MM.1S (cell line): ENCODE measurements around the gene APBB3.

Experiments used
- DNase-seq: peaks from one replicate; pipeline ENCODE4 v3.0.0-alpha.2; 2015
- H2AFZ ChIP-seq: fragments of 300-600 bp; sonication (generic); 2 replicates; pipeline ENCODE4 v1.6.0; 2016; ENCODE audit warnings: antibody characterized with exemption, low read length
- H3F3A ChIP-seq: fragments of 300-600 bp; sonication (generic); 2 replicates; pipeline ENCODE4 v1.6.1; 2016; ENCODE audit warnings: mild to moderate bottlenecking, antibody characterized with exemption, low read length, moderate library complexity, mixed read lengths; ENCODE audit not compliant: insufficient read depth
- H3K27ac ChIP-seq: fragments of 300-600 bp; sonication (generic); 2 replicates; pipeline ENCODE4 v1.5.1; 2016; ENCODE audit warnings: mild to moderate bottlenecking, low read length
- H3K27me3 ChIP-seq: fragments of 300-600 bp; sonication (generic); replicated peaks from 2 replicates; pipeline ENCODE4 v1.6.0; 2016; ENCODE audit warnings: low read length; ENCODE audit not compliant: insufficient read depth
- H3K36me3 ChIP-seq: fragments of 300-600 bp; sonication (generic); replicated peaks from 2 replicates; pipeline ENCODE4 v1.6.1; 2016; ENCODE audit warnings: mild to moderate bottlenecking, low read length, mixed read lengths; ENCODE audit not compliant: insufficient read depth
- H3K4me1 ChIP-seq: fragments of 300-600 bp; sonication (generic); 2 replicates; pipeline ENCODE4 v1.6.1; 2016; ENCODE audit warnings: low read length, mixed read lengths
- H3K4me2 ChIP-seq: fragments of 300-600 bp; sonication (generic); 2 replicates; pipeline ENCODE4 v1.6.0; 2016; ENCODE audit warnings: low read depth, low read length
- H3K4me3 ChIP-seq: fragments of 300-600 bp; sonication (generic); 2 replicates; pipeline ENCODE4 v1.5.1; 2016; ENCODE audit warnings: low read length, mixed read lengths
- H3K79me2 ChIP-seq: fragments of 300-600 bp; sonication (generic); 2 replicates; pipeline ENCODE4 v1.6.1; 2016; ENCODE audit warnings: mixed run types, low read length, mixed read lengths
- H3K9ac ChIP-seq: fragments of 300-600 bp; sonication (generic); 2 replicates; pipeline ENCODE4 v1.6.1; 2016; ENCODE audit warnings: low read length, mixed read lengths
- H3K9me2 ChIP-seq: fragments of 300-600 bp; sonication (generic); replicated peaks from 2 replicates; pipeline ENCODE4 v1.6.1; 2016; ENCODE audit warnings: mild to moderate bottlenecking, low read length, mixed read lengths; ENCODE audit not compliant: insufficient read depth
- H3K9me3 ChIP-seq: fragments of 300-600 bp; sonication (generic); replicated peaks from 2 replicates; pipeline ENCODE4 v1.6.1; 2016; ENCODE audit warnings: mild to moderate bottlenecking, low read length, mixed read lengths; ENCODE audit not compliant: insufficient read depth
- H4K20me1 ChIP-seq: fragments of 300-600 bp; sonication (generic); 2 replicates; pipeline ENCODE4 v1.6.1; 2016; ENCODE audit warnings: mild to moderate bottlenecking, low read length, moderate library complexity, mixed read lengths; ENCODE audit not compliant: insufficient read depth
- CTCF ChIP-seq: fragments of 300-600 bp; sonication (generic); IDR thresholded peaks from 2 replicates; pipeline ENCODE4 v1.5.1; 2016; ENCODE audit warnings: antibody characterized with exemption, low read length, mixed read lengths
- EZH2 ChIP-seq: fragments of 300-600 bp; sonication (generic); optimal IDR thresholded peaks from 2 replicates; pipeline ENCODE3; 2017; ENCODE audit warnings: low read depth, mild to moderate bottlenecking, antibody characterized with exemption, low read length, mixed read lengths
- EZH2phosphoT487 ChIP-seq: fragments of 300-600 bp; sonication (generic); IDR thresholded peaks from 2 replicates; pipeline ENCODE4 v1.6.1; 2018; ENCODE audit warnings: antibody characterized with exemption, low read length

APBB3 gene

GRCh38 chr5:140546851-140547507 is 17.4 kb downstream of the APBB3 start:
- Histone ChIP-seq H3K9me3 (no peaks in the 10 kb centered on the region), H3F3A (no peaks in the 10 kb centered on the region; the same call in none of the 2 replicates), H3K27me3 (no peaks in the 10 kb centered on the region), H3K4me1 (0 out of 2 replicates have a peak, but pooled peaks cover 4% of the 10 kb centered on the region), H3K4me2 (peak overlapping the region; percentile 70; the same call in 1 of the 2 replicates), H3K36me3 (0 out of 2 replicates have a peak, but pooled peaks cover 4% of the 10 kb centered on the region), H3K9me2 (no peaks in the 10 kb centered on the region), H3K9ac (no peak overlapping the region; the same call in 1 of the 2 replicates), H3K79me2 (peaks cover 4% of the 10 kb centered on the region), H2AFZ (0 out of 2 replicates have a peak overlapping the region, but pooled peaks have one; percentile 5), H3K4me3 (peak overlapping the region; percentile 8; the same call in 1 of the 2 replicates), H3K27ac (no peak overlapping the region), H4K20me1 (no peaks in the 10 kb centered on the region)
- DNase-seq, result no peak
- no peak for TF ChIP-seq EZH2
- TF ChIP-seq EZH2phosphoT487, result no peak
- TF ChIP-seq CTCF, result no peak

GRCh38 chr5:140545606-140546005 is 18.8 kb downstream of the APBB3 start:
- Histone ChIP-seq H3K4me3 (no peak overlapping the region), H3K79me2 (no peaks in the 10 kb centered on the region)

GRCh38 chr5:140544986-140545385 is 19.4 kb downstream of the APBB3 start:
- Histone ChIP-seq H2AFZ (no peak overlapping the region), H3F3A (no peaks in the 10 kb centered on the region; the same call in 1 of the 2 replicates), H4K20me1 (no peaks in the 10 kb centered on the region), H3K9ac (no peak overlapping the region), H3K4me1 (0 out of 2 replicates have a peak, but pooled peaks cover 4% of the 10 kb centered on the region), H3K79me2 (no peaks in the 10 kb centered on the region), H3K4me2 (no peak overlapping the region), H3K4me3 (no peak overlapping the region), H3K9me2 (no peaks in the 10 kb centered on the region), H3K9me3 (no peaks in the 10 kb centered on the region), H3K36me3 (no peaks in the 10 kb centered on the region; the same call in 1 of the 2 replicates), H3K27me3 (no peaks in the 10 kb centered on the region), H3K27ac (no peak overlapping the region)
- no peak for DNase-seq
- TF ChIP-seq EZH2phosphoT487, result no peak
- no peak for TF ChIP-seq EZH2
- TF ChIP-seq CTCF, result no peak

More at GRCh38 chr5:140545606-140546005, 18.8 kb downstream of the APBB3 start:
- H3K9ac ChIP-seq, result no peak overlapping the region
- no peaks in the 10 kb centered on the region; the same call in 1 of the 2 replicates for H3F3A ChIP-seq
- H3K27ac ChIP-seq, result no peak overlapping the region
- no peaks in the 10 kb centered on the region for H3K9me3 ChIP-seq
- no peaks in the 10 kb centered on the region for H4K20me1 ChIP-seq
- no peak overlapping the region for H2AFZ ChIP-seq
- no peak for DNase-seq
- no peak overlapping the region for H3K4me2 ChIP-seq
- H3K4me1 ChIP-seq, result 0 out of 2 replicates have a peak, but pooled peaks cover 4% of the 10 kb centered on the region
- no peak for TF ChIP-seq CTCF
- no peak for TF ChIP-seq EZH2
- TF ChIP-seq EZH2phosphoT487, result no peak
- no peaks in the 10 kb centered on the region for H3K9me2 ChIP-seq
- peaks cover 2% of the 10 kb centered on the region; the same call in 1 of the 2 replicates for H3K36me3 ChIP-seq
- H3K27me3 ChIP-seq, result no peaks in the 10 kb centered on the region
